ENCODE measurements around the gene TMEM175. TPM values are rescaled to one million over a fixed set of nuclear protein-coding genes. Genes with fewer than 3 reads are reported as not detected.

The TMEM175 gene
- total and polyA plus RNA-seq, 9 of the 15 experiments (the other 6 are each of a cell fraction or from before 2014, with no cell fraction given): 0.13 to 30.9 (median 9.4) TPM

- TF ChIP-seq PTBP1 (IDR thresholded peaks at IDR 0.05; ENCODE audit: low read depth, low read length): no peak
- no peak for TF ChIP-seq MTF1 (CRISPR knock-in tag; IDR thresholded peaks at IDR 0.05; ENCODE audit: borderline replicate concordance)
- no peak for TF ChIP-seq FOXA3 (CRISPR knock-in tag; conservative IDR thresholded peaks at IDR 0.05 in 1 of 2, IDR thresholded peaks at IDR 0.05 in 1 of 2)
- TF ChIP-seq NUFIP1 (IDR thresholded peaks at IDR 0.05; ENCODE audit: partially characterized antibody): no peak
- no peak for TF ChIP-seq SFPQ (IDR thresholded peaks at IDR 0.05; ENCODE audit: low read depth, low read length)
- peak; percentile 69 to 82; a peak in 2 of 4 replicates for TF ChIP-seq UBTF (IDR thresholded peaks at IDR 0.05; ENCODE audit: borderline replicate concordance in 1 of 2, low read depth in 2 of 2, low read length in 2 of 2)
- TF ChIP-seq MYC (IDR thresholded peaks at IDR 0.05; ENCODE audit: low read depth, low read length): peak; percentile 82; the same call in 1 of the 2 replicates
- TF ChIP-seq MYC (CRISPR knock-in tag; IDR thresholded peaks at IDR 0.05; ENCODE audit: borderline replicate concordance, low read depth): no peak
- no peak for TF ChIP-seq ZNF133 (CRISPR knock-in tag; IDR thresholded peaks at IDR 0.05)
- TF ChIP-seq, protein P1, sequence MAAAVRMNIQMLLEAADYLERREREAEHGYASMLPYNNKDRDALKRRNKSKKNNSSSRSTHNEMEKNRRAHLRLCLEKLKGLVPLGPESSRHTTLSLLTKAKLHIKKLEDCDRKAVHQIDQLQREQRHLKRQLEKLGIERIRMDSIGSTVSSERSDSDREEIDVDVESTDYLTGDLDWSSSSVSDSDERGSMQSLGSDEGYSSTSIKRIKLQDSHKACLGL (CRISPR knock-in tag; IDR thresholded peaks at IDR 0.05; ENCODE audit: borderline replicate concordance, poor library complexity, severe bottlenecking): no peak
- no peak for TF ChIP-seq RBM22 (IDR thresholded peaks at IDR 0.05; ENCODE audit: low read depth, low read length, poor library complexity, severe bottlenecking)
- TF ChIP-seq, protein P2, sequence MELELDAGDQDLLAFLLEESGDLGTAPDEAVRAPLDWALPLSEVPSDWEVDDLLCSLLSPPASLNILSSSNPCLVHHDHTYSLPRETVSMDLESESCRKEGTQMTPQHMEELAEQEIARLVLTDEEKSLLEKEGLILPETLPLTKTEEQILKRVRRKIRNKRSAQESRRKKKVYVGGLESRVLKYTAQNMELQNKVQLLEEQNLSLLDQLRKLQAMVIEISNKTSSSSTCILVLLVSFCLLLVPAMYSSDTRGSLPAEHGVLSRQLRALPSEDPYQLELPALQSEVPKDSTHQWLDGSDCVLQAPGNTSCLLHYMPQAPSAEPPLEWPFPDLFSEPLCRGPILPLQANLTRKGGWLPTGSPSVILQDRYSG (tag; conservative IDR thresholded peaks at IDR 0.05; ENCODE audit: low read depth): no peak
- no peak for TF ChIP-seq STAT5A (IDR thresholded peaks at IDR 0.05; ENCODE audit: borderline replicate concordance, low read length)
- TF ChIP-seq RERE (CRISPR knock-in tag; IDR thresholded peaks at IDR 0.05; ENCODE audit: borderline replicate concordance): no peak
Observed at GRCh38 chr4:931960-932712, at the start of gene TMEM175, which contains the start of gene GAK (continued).

Measured in K562 (cell line).